ENCODE results near the gene IGFN1.
A peak's percentile ranks its signal among the peaks of the same experiment; 100 is the strongest.
"Not testable (repeated sequence)": the region's sequence is repeated elsewhere in the genome, so short reads cannot be mapped to it uniquely, and the experiment has no call there.

The IGFN1 gene

GRCh38 chr1:201153474-201154388, 36.9 kb upstream of the IGFN1 start:
- peaks cover 14 to 25% of the 10 kb centered on the region in 2 donors for H3K4me1 Mint-ChIP-seq (ENCODE audit: low read depth in 2 of 2)
- H3K27ac Mint-ChIP-seq, result peak overlapping the region; percentile 88 to 92
- H3K27me3 Mint-ChIP-seq, result peaks cover 25 to 29% of the 10 kb centered on the region in 2 donors
- DNase-seq (no peak), ATAC-seq (replicated peaks) (peak; percentile 81)
- no peaks in the 10 kb centered on the region for H3K9me3 Mint-ChIP-seq
- H3K36me3 Mint-ChIP-seq (ENCODE audit: insufficient read depth), result peaks cover 13% of the 10 kb centered on the region
- peak overlapping the region; percentile 87 to 95 for H3K4me3 Mint-ChIP-seq

DNA sequence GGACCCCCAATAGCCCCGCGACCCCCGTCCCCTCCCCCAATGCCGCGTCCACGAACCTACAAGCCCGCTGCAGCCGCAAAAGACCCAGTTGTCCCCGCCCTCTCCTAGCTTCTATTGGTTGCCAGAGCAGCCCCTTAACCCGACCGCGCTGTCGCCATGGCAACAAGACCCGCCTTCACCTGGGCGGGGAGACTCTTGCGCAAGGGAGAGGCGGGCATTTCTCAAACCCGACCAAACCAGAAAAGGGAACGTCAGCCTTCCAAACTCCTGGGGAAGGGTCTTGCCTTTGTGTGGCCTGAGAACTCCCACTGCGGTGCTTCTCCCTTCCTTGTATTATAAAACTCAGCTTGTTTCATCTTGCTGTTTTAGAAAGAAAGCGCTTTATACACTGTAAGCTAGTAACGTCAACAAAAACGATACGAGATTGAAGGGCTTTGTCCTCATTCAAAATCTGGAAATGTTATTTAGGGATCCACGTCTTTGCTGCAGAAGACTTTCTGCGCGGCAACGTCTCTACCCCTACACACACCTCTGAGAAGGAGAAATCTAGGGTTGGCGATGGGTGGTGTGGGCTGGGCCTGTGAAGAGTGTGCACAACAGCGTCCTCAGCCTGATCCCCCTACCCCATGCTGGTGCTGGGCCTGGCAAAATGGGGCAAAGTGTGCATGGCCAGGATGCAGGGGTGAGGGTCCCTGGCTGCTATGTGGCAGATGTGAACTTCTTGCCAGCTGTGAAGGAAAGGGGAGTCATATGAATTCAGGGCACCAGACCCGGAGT, 36.0 kb upstream of the IGFN1 start, which contains the start of gene TMEM9:
Gene TMEM9 (minus strand): TSS at position 86 of the 777 bp plus-strand sequence. CDS start 551 bp downstream, outside the sequence.
- peak; percentile 99 for DNase-seq
- Mint-ChIP-seq H3K4me1 (ENCODE audit: low read depth in 2 of 2) (peaks cover 14 to 25% of the 10 kb centered on the region in 2 donors), H3K4me3 (peak within 1 kb of the TSS; percentile 87 to 95), H3K36me3 (ENCODE audit: insufficient read depth) (peaks cover 13% of the 10 kb centered on the region), H3K27me3 (peaks cover 30 to 35% of the 10 kb centered on the region in 2 donors), H3K27ac (peak within 1 kb of the TSS; percentile 88 to 92), H3K9me3 (no peaks in the 10 kb centered on the region)
- ATAC-seq (replicated peaks), result peak; percentile 97

- Mint-ChIP-seq H3K9me3 (no peaks in the 10 kb centered on the region), H3K27me3 (peaks cover 35 to 36% of the 10 kb centered on the region in 2 donors), H3K4me1 (ENCODE audit: low read depth in 2 of 2) (peaks cover 14 to 25% of the 10 kb centered on the region in 2 donors), H3K27ac (no peak overlapping the region), H3K4me3 (no peak overlapping the region), H3K36me3 (ENCODE audit: insufficient read depth) (peaks cover 13% of the 10 kb centered on the region)
- ATAC-seq (replicated peaks) (no peak), DNase-seq (no peak)
These were observed 35.3 kb upstream of the IGFN1 start for GRCh38 chr1:201155354-201155753.

DNA sequence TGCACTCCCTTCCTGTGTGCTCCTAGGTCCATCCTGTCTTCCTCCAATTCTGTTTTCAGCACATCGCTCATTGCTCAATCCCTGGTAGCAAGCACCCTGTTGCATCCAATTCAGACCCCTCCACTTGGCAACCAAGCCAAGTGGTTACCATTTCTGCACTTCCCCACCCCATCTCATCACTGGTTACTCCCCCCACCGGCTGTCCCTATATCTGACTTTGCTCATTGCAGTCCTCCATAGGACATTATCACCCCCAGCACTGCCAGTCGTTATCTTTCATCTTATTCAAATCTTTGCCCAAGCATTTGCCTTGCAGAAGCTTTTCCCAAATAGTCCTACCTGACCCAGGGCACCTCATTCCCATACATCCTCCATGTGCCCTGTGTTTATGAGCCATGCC, 34.3 kb upstream of the IGFN1 start:
- H3K9me3 Mint-ChIP-seq, result no peaks in the 10 kb centered on the region
- peaks cover 36 to 42% of the 10 kb centered on the region in 2 donors for H3K27me3 Mint-ChIP-seq
- no peak for DNase-seq
- no peak overlapping the region for H3K4me3 Mint-ChIP-seq
- ATAC-seq (replicated peaks), result no peak
- peaks cover 13% of the 10 kb centered on the region for H3K36me3 Mint-ChIP-seq (ENCODE audit: insufficient read depth)
- H3K27ac Mint-ChIP-seq, result no peak overlapping the region
- H3K4me1 Mint-ChIP-seq (ENCODE audit: low read depth in 2 of 2), result peaks cover 14 to 20% of the 10 kb centered on the region in 2 donors

GRCh38 chr1:201156819-201157218, 33.8 kb upstream of the IGFN1 start:
- H3K4me1 Mint-ChIP-seq (ENCODE audit: low read depth in 2 of 2), result peaks cover 14 to 19% of the 10 kb centered on the region in 2 donors
- no peak overlapping the region for H3K4me3 Mint-ChIP-seq
- no peaks in the 10 kb centered on the region for H3K9me3 Mint-ChIP-seq
- H3K36me3 Mint-ChIP-seq (ENCODE audit: insufficient read depth), result peaks cover 13% of the 10 kb centered on the region
- no peak for ATAC-seq (replicated peaks)
- H3K27me3 Mint-ChIP-seq, result peaks cover 36 to 44% of the 10 kb centered on the region in 2 donors
- no peak for DNase-seq
- H3K27ac Mint-ChIP-seq, result no peak overlapping the region

GRCh38 chr1:201157949-201158348, 32.7 kb upstream of the IGFN1 start:
- no peak for DNase-seq
- Mint-ChIP-seq H3K27me3 (peaks cover 36 to 44% of the 10 kb centered on the region in 2 donors), H3K9me3 (no peaks in the 10 kb centered on the region), H3K4me1 (ENCODE audit: low read depth in 2 of 2) (peaks cover 13 to 14% of the 10 kb centered on the region in 2 donors), H3K36me3 (ENCODE audit: insufficient read depth) (peaks cover 13% of the 10 kb centered on the region), H3K4me3 (no peak overlapping the region), H3K27ac (no peak overlapping the region)
- ATAC-seq (replicated peaks), result no peak

GRCh38 chr1:201163036-201163435, 27.6 kb upstream of the IGFN1 start:
- H3K36me3 Mint-ChIP-seq (ENCODE audit: insufficient read depth); DNase-seq; H3K4me1 Mint-ChIP-seq (ENCODE audit: low read depth in 2 of 2); ATAC-seq (replicated peaks); H3K27ac Mint-ChIP-seq; H3K9me3 Mint-ChIP-seq; H3K4me3 Mint-ChIP-seq: not testable (repeated sequence)
- peaks cover 18 to 22% of the 10 kb centered on the region in 2 donors for H3K27me3 Mint-ChIP-seq

GRCh38 chr1:201163707-201164106, 26.9 kb upstream of the IGFN1 start:
- Mint-ChIP-seq H3K27ac (no peak overlapping the region), H3K9me3 (no peaks in the 10 kb centered on the region), H3K27me3 (peaks cover 11 to 15% of the 10 kb centered on the region in 2 donors), H3K36me3 (ENCODE audit: insufficient read depth) (no peaks in the 10 kb centered on the region), H3K4me3 (no peak overlapping the region), H3K4me1 (ENCODE audit: low read depth in 2 of 2) (no peaks in the 10 kb centered on the region)
- ATAC-seq (replicated peaks) (no peak), DNase-seq (no peak)

- no peaks in the 10 kb centered on the region for H3K4me1 Mint-ChIP-seq (ENCODE audit: low read depth in 2 of 2)
- H3K36me3 Mint-ChIP-seq (ENCODE audit: insufficient read depth), result no peaks in the 10 kb centered on the region
- H3K9me3 Mint-ChIP-seq, result no peaks in the 10 kb centered on the region
- DNase-seq (no peak), ATAC-seq (replicated peaks) (no peak)
- peaks cover 5 to 9% of the 10 kb centered on the region in 2 donors for H3K27me3 Mint-ChIP-seq
- H3K27ac Mint-ChIP-seq, result no peak overlapping the region
- no peak overlapping the region for H3K4me3 Mint-ChIP-seq
These were observed 26.0 kb upstream of the IGFN1 start for GRCh38 chr1:201164645-201165044.

DNA sequence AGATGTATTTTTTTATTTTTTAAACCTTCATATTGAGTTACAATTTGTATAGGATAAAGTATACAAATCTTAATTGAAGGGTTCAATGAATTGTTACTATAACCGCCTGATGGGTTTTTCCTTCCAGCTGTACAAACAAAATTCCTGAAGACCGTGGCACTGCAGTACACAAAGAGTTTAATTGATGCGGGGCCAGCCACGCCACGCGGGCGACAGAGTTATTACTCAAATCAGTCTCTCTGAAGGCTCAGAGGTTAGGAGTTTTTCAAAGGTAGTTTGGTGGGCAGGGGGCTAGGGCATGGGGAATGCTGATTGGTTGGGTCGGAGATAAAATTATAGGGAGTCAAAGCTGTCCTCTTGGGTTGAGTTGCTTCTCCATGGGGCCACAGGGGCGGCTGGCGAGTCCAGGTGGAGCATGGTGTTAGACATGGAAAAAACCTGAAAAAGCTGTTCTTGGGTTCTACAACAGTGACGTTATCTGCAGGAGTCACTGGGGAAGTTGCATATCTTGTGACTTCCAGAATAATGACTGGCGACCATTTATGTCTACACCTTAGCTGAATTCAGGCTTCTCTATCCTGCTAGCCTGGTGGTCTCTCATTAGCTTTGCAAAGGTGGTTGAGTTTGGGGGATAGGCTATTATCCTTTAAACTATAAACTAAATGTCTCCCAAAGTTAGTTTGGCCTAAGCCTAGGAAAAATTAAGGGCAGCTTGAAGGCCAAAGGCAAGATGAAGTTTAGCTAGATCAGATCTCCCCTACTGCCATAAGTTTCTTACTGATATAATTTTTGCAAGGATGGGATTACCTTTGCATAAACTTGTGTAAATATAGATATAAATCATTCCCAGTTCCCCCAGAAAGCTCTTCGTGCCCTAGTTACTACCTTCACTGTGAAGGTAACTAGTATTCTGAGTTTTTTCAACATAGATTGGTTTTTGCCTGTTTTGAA, 23.3 kb upstream of the IGFN1 start:
- peaks cover 10 to 12% of the 10 kb centered on the region in 2 donors for H3K4me1 Mint-ChIP-seq (ENCODE audit: low read depth in 2 of 2)
- no peaks in the 10 kb centered on the region for H3K27me3 Mint-ChIP-seq
- no peak for ATAC-seq (replicated peaks)
- no peak overlapping the region for H3K27ac Mint-ChIP-seq
- H3K4me3 Mint-ChIP-seq, result no peak overlapping the region
- H3K9me3 Mint-ChIP-seq, result no peaks in the 10 kb centered on the region
- peaks cover 5% of the 10 kb centered on the region for H3K36me3 Mint-ChIP-seq (ENCODE audit: insufficient read depth)
- DNase-seq, result no peak

- Mint-ChIP-seq H3K4me1 (ENCODE audit: low read depth in 2 of 2) (peaks cover 10 to 12% of the 10 kb centered on the region in 2 donors), H3K36me3 (ENCODE audit: insufficient read depth) (peaks cover 5% of the 10 kb centered on the region), H3K27ac (no peak overlapping the region), H3K4me3 (no peak overlapping the region), H3K27me3 (no peaks in the 10 kb centered on the region), H3K9me3 (no peaks in the 10 kb centered on the region)
- DNase-seq (no peak), ATAC-seq (replicated peaks) (no peak)
These were observed 21.4 kb upstream of the IGFN1 start for GRCh38 chr1:201169203-201169602.

DNA sequence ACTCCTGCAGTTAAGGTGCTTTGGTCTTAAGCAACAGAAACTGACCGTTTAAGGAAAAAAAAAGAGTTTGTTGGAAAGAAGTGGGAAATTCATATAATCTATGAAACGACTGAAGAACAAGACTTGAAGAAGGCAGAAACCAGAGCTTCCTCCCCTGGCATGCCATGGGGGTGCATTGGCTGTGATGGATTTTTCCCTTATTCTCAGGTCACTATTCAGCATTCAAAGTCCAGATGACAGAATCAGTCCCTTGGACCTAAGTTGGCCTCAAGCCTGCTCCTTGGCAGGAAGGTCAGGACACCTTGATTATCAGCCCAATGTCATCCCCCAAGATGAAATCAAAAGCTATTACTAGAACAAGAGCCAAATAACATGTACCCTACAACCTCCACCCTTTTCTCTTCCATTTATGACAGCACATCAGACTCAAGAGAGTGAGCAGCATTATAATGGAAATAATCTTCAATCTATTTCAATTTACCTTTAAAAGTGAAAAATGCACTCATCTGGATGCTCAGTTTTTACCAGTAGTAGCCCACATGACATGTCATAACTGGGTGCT, 20.6 kb upstream of the IGFN1 start:
- Mint-ChIP-seq H3K36me3 (ENCODE audit: insufficient read depth) (peaks cover 5% of the 10 kb centered on the region), H3K9me3 (no peaks in the 10 kb centered on the region), H3K4me3 (peak overlapping the region; percentile 87 to 89), H3K4me1 (ENCODE audit: low read depth in 2 of 2) (peaks cover 10 to 12% of the 10 kb centered on the region in 2 donors), H3K27ac (peak overlapping the region; percentile 84 to 93), H3K27me3 (no peaks in the 10 kb centered on the region)
- ATAC-seq (replicated peaks) (no peak), DNase-seq (no peak)
